Measurements from ENCODE around the gene LIAS.
"Not testable (repeated sequence)": the region's sequence is repeated elsewhere in the genome, so short reads cannot be mapped to it uniquely, and the experiment has no call there.

Gene LIAS

GRCh38 chr4:39453738-39454137 is 5.1 kb upstream of the LIAS start:
- DNase-seq = no peak

GRCh38 chr4:39455486-39455885 is 3.4 kb upstream of the LIAS start:
- DNase-seq = no peak

- DNase-seq = no peak
Measured at GRCh38 chr4:39456946-39457763, 1.7 kb upstream of the LIAS start.

GRCh38 chr4:39458161-39458504 is 723 bp upstream of the LIAS start:
- not testable (repeated sequence) for DNase-seq

- no peak for DNase-seq
Measured at GRCh38 chr4:39464886-39465501, 6.1 kb downstream of the LIAS start.

GRCh38 chr4:39466747-39467146 is 7.9 kb downstream of the LIAS start:
- no peak for DNase-seq

GRCh38 chr4:39467464-39467863 is 8.6 kb downstream of the LIAS start:
- DNase-seq = no peak

- DNase-seq = no peak
Measured at GRCh38 chr4:39469429-39470077, 10.7 kb downstream of the LIAS start.

- no peak for DNase-seq
Measured at GRCh38 chr4:39470402-39470801, 11.5 kb downstream of the LIAS start.

- DNase-seq = no peak
Measured at GRCh38 chr4:39472396-39472795, 13.5 kb downstream of the LIAS start.

- DNase-seq = no peak
Measured at GRCh38 chr4:39476187-39476895, 17.5 kb downstream of the LIAS start.

GRCh38 chr4:39480251-39480650 is 21.4 kb downstream of the LIAS start:
- DNase-seq = no peak

- no peak for DNase-seq
Measured at GRCh38 chr4:39480902-39481695, 22.2 kb downstream of the LIAS start.

- DNase-seq = no peak
Measured at GRCh38 chr4:39484582-39485272, 25.9 kb downstream of the LIAS start.

GRCh38 chr4:39486221-39486804 is 27.5 kb downstream of the LIAS start:
- DNase-seq = no peak

- DNase-seq = no peak
Measured at GRCh38 chr4:39490322-39490721, 31.5 kb downstream of the LIAS start.

GRCh38 chr4:39494354-39494753 is 35.5 kb downstream of the LIAS start:
- DNase-seq = no peak

- no peak for DNase-seq
Measured at GRCh38 chr4:39495446-39496213, 36.8 kb downstream of the LIAS start.

GRCh38 chr4:39497909-39498726 is 39.3 kb downstream of the LIAS start:
- DNase-seq = no peak

GRCh38 chr4:39498727-39499020 is 39.8 kb downstream of the LIAS start:
- DNase-seq = no peak

All from activated CD4-positive, CD25-positive, alpha-beta regulatory T cell (primary cell).